PC-3 (cell line): ENCODE measurements around the gene RRAGD. TPM values are rescaled to one million over a fixed set of nuclear protein-coding genes. Genes with fewer than 3 reads are reported as not detected.

Experiments
- ATAC-seq: fragments of 200-7000 bp; cut with Tn5 transposase; 2 replicates; pipeline ENCODE4 v1.9.1; 2020; ENCODE audit warnings: mild to moderate bottlenecking, moderate library complexity
- BruUV-seq: library from RNA; stranded (reverse); fragments of 400-500 nt; replicated peaks from 2 replicates; lab custom pipeline; 2021; lab: Mats Ljungman, UMichigan
- CTCF ChIA-PET: fragments of 300-600 bp; sonication (Branson Sonifier 250); formaldehyde crosslinking; loops from one replicate; lab custom pipeline; 2022; ENCODE audit warnings: antibody characterized with exemption; lab: Charles Lee
- POLR2A ChIA-PET: fragments of 300-600 bp; sonication (Branson Sonifier 250); formaldehyde crosslinking; loops from one replicate; lab custom pipeline; 2022; ENCODE audit warnings: antibody characterized with exemption; ENCODE audit not compliant: unreplicated experiment; lab: Charles Lee
- DNase-seq: peaks from one replicate; pipeline ENCODE4 v3.0.0-alpha.2; 2015
- H2AFZ ChIP-seq: fragments of 300-600 bp; sonication (generic); 2 replicates; pipeline ENCODE4 v1.6.0; 2016; ENCODE audit warnings: antibody characterized with exemption, low read length
- H3F3A ChIP-seq: fragments of 300-600 bp; sonication (generic); one replicate; pipeline ENCODE4 v1.6.0; 2017; ENCODE audit warnings: antibody characterized with exemption, low read length, control low read depth, mild to moderate bottlenecking; ENCODE audit not compliant: unreplicated experiment
- H3K27ac ChIP-seq: fragments of 300-600 bp; sonication (generic); 2 replicates; pipeline ENCODE4 v1.5.1; 2016; ENCODE audit warnings: mild to moderate bottlenecking, low read length
- H3K27me3 ChIP-seq: fragments of 300-600 bp; sonication (generic); 2 replicates; pipeline ENCODE4 v1.6.1; 2016; ENCODE audit warnings: low read length, mixed read lengths
- H3K36me3 ChIP-seq: fragments of 300-600 bp; sonication (generic); 2 replicates; pipeline ENCODE4 v1.6.1; 2016; ENCODE audit warnings: low read depth, mixed run types, low read length, mixed read lengths
- H3K4me1 ChIP-seq: fragments of 300-600 bp; sonication (generic); 2 replicates; pipeline ENCODE4 v1.5.1; 2016; ENCODE audit warnings: low read length; ENCODE audit not compliant: insufficient read depth
- H3K4me2 ChIP-seq: fragments of 300-600 bp; sonication (generic); 2 replicates; pipeline ENCODE4 v1.6.0; 2016; ENCODE audit warnings: low read length
- H3K4me3 ChIP-seq: fragments of 300-600 bp; sonication (generic); 2 replicates; pipeline ENCODE4 v1.5.1; 2016; ENCODE audit warnings: mild to moderate bottlenecking, low read length, mixed read lengths
- H3K79me2 ChIP-seq: fragments of 300-600 bp; sonication (generic); 2 replicates; pipeline ENCODE4 v1.6.1; 2017; ENCODE audit warnings: low read length, mixed read lengths
- H3K9ac ChIP-seq: fragments of 300-600 bp; sonication (generic); 2 replicates; pipeline ENCODE4 v1.6.0; 2016; ENCODE audit warnings: mild to moderate bottlenecking, low read length
- H3K9me2 ChIP-seq: fragments of 300-600 bp; sonication (generic); replicated peaks from 2 replicates; pipeline ENCODE4 v1.6.1; 2016; ENCODE audit warnings: mixed run types, low read length, mixed read lengths
- H3K9me3 ChIP-seq: fragments of 300-600 bp; sonication (generic); 2 replicates; pipeline ENCODE4 v1.6.1; 2016; ENCODE audit warnings: low read length, mixed read lengths
- H4K20me1 ChIP-seq: fragments of 300-600 bp; sonication (generic); 2 replicates; pipeline ENCODE4 v1.6.1; 2016; ENCODE audit warnings: low read length, mixed read lengths
- EZH2 ChIP-seq: fragments of 300-600 bp; sonication (generic); IDR thresholded peaks from one replicate; pipeline ENCODE4 v1.6.1; 2017; ENCODE audit warnings: antibody characterized with exemption, mild to moderate bottlenecking, low read length; ENCODE audit not compliant: unreplicated experiment
- EZH2phosphoT487 ChIP-seq: fragments of 300-600 bp; sonication (generic); IDR thresholded peaks from 2 replicates; pipeline ENCODE4 v1.6.1; 2018; ENCODE audit warnings: mild to moderate bottlenecking, antibody characterized with exemption, low read length, borderline replicate concordance
- intact Hi-C: fragments of 100-400 bp; cut with micrococcal nuclease; formaldehyde crosslinking; loops from 2 replicates; pipeline ENCODE4 v1.9.0; 2023
- total RNA-seq: library from RNA; depleted of rRNA; stranded (reverse); fragments of >200 nt; gene quantifications from 2 replicates; pipeline ENCODE4 v1.2.3, GENCODE V29; 2014
- TF ChIP-seq, protein P1 (sequence below): fragments of 300-600 bp; sonication (generic); conservative IDR thresholded peaks from 2 replicates; pipeline ENCODE4 v1.5.1; 2017; ENCODE audit warnings: antibody characterized with exemption, low read depth, mild to moderate bottlenecking, low read length

Gene RRAGD
- total RNA-seq, 1 experiment from 2014 or later, result 0.62 TPM

DNA sequence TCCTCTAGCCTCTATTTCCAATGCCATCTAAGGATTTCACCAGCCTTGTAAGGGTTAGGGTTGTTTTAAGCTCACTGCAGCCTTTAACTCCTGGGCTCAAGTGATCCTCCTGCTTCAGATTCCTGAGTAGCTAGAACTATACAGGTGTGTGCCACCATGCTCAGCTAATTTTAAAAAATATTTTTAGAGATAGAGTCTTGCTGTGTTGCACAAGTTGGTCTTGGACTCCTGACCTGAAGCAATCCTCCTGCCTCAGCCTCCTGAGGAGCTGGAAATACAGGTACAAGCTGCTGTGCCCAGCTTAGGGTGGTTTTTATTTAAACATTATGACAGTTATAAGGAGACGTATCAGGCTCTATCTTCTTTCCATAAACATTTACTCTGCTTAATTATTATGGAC lies 47.4 kb upstream of the RRAGD start:
- no peaks in the 10 kb centered on the region for H3K9me3 ChIP-seq
- H3K36me3 ChIP-seq, result no peaks in the 10 kb centered on the region
- no peaks in the 10 kb centered on the region for H3K4me1 ChIP-seq
- no peaks in the 10 kb centered on the region for H3F3A ChIP-seq
- DNase-seq, result no peak
- intact Hi-C loops, result no loop called here
- BruUV-seq, result no TSS peak
- no peak overlapping the region for H3K4me2 ChIP-seq
- no peak overlapping the region for H3K9ac ChIP-seq
- TF ChIP-seq EZH2phosphoT487, result no peak
- no peak for TF ChIP-seq EZH2
- TF ChIP-seq, protein P1, sequence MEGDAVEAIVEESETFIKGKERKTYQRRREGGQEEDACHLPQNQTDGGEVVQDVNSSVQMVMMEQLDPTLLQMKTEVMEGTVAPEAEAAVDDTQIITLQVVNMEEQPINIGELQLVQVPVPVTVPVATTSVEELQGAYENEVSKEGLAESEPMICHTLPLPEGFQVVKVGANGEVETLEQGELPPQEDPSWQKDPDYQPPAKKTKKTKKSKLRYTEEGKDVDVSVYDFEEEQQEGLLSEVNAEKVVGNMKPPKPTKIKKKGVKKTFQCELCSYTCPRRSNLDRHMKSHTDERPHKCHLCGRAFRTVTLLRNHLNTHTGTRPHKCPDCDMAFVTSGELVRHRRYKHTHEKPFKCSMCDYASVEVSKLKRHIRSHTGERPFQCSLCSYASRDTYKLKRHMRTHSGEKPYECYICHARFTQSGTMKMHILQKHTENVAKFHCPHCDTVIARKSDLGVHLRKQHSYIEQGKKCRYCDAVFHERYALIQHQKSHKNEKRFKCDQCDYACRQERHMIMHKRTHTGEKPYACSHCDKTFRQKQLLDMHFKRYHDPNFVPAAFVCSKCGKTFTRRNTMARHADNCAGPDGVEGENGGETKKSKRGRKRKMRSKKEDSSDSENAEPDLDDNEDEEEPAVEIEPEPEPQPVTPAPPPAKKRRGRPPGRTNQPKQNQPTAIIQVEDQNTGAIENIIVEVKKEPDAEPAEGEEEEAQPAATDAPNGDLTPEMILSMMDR, result no peak
- POLR2A ChIA-PET, result no interaction called here
- no peak overlapping the region for H2AFZ ChIP-seq
- no peak overlapping the region for H3K27ac ChIP-seq
- no peak overlapping the region for H3K4me3 ChIP-seq
- no peaks in the 10 kb centered on the region for H3K27me3 ChIP-seq
- no peaks in the 10 kb centered on the region for H3K79me2 ChIP-seq
- no peaks in the 10 kb centered on the region for H4K20me1 ChIP-seq
- no peak for ATAC-seq
- CTCF ChIA-PET, result no interaction called here
- H3K9me2 ChIP-seq, result no peaks in the 10 kb centered on the region

DNA sequence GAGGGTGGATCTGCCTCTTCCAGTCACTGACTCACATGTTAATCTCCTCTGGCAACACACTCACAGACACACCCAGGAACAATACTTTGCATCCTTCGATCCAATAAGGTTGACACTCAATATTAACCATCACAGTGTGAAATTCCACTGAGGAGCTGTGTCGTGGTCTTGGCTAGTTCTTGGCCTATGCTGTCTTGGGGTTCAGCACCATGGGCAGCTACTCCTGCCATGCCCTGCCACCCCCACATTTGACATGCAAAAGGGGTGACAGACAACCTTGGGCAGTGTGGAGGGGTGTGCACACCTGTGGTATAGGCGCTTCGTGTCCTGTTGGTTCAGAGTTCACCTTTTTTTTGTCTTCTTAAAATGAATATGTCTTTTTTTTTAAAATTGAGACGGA lies 46.6 kb upstream of the RRAGD start:
- Histone ChIP-seq H3K9me3 (no peaks in the 10 kb centered on the region), H3K4me2 (no peak overlapping the region), H2AFZ (no peak overlapping the region), H3K27me3 (no peaks in the 10 kb centered on the region), H3K9ac (no peak overlapping the region), H3F3A (no peaks in the 10 kb centered on the region), H3K4me3 (no peak overlapping the region), H3K4me1 (no peaks in the 10 kb centered on the region), H3K79me2 (no peaks in the 10 kb centered on the region), H3K36me3 (no peaks in the 10 kb centered on the region), H3K27ac (no peak overlapping the region), H4K20me1 (no peaks in the 10 kb centered on the region), H3K9me2 (no peaks in the 10 kb centered on the region)
- ATAC-seq, result no peak
- no peak for DNase-seq
- ChIA-PET CTCF (no interaction called here), POLR2A (no interaction called here)
- intact Hi-C loops, result no loop called here
- no TSS peak for BruUV-seq
- TF ChIP-seq EZH2phosphoT487, result no peak

DNA sequence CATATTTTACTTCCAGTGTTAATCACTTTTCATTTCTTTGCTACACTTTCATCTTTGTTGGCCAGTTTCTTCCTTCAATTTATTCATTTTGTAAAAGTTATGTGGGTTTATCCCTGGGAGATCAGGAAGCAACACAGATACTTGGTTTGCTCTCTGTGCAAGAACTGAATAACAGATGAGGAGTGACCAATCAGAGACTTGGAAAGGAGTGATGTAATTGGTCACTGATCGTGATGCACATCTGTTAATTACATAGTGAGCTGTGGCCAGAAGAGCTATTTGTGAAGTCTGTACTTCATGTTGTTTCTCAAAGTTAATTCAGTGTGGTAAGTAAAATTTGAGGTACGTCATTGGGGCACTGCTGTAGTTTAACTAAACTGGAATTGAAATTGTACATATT lies 42.2 kb upstream of the RRAGD start:
- Histone ChIP-seq H3K27ac (no peak overlapping the region), H3F3A (no peaks in the 10 kb centered on the region), H3K4me3 (no peak overlapping the region), H3K9me2 (no peaks in the 10 kb centered on the region), H3K4me2 (no peak overlapping the region), H4K20me1 (no peaks in the 10 kb centered on the region), H3K4me1 (no peaks in the 10 kb centered on the region), H3K27me3 (no peaks in the 10 kb centered on the region), H2AFZ (no peak overlapping the region), H3K9me3 (no peaks in the 10 kb centered on the region), H3K9ac (no peak overlapping the region), H3K36me3 (no peaks in the 10 kb centered on the region), H3K79me2 (no peaks in the 10 kb centered on the region)
- no peak for ATAC-seq
- intact Hi-C loops, result no loop called here
- no TSS peak for BruUV-seq
- TF ChIP-seq, protein P1, result no peak
- TF ChIP-seq EZH2phosphoT487 (no peak), EZH2 (no peak)
- no peak for DNase-seq
- POLR2A ChIA-PET, result no interaction called here
- CTCF ChIA-PET, result no interaction called here
